Transverse colon (tissue), 4 donors: ENCODE results near the gene NUP93.

Experiments
- CTCF ChIP-seq, 5 experiments: fragments of 200-600 bp in 3 of 5; fragments of 450-650 bp in 2 of 5; sonication (generic) in 3 of 5; IDR thresholded peaks; 1 replicate in 2 of 5; 2 replicates in 3 of 5; pipeline ENCODE4 v1.5.1; 2016 to 2017; ENCODE audit warnings: antibody characterized with exemption in 5 of 5, inconsistent platforms in 3 of 5, mild to moderate bottlenecking in 2 of 5, moderate library complexity in 1 of 5
- POLR2AphosphoS5 ChIP-seq, 3 donors: sonication (generic); formaldehyde crosslinking; IDR thresholded peaks; one replicate each; pipeline ENCODE4 v1.6.1; 2016; ENCODE audit warnings: antibody characterized with exemption in 3 of 3

DNA sequence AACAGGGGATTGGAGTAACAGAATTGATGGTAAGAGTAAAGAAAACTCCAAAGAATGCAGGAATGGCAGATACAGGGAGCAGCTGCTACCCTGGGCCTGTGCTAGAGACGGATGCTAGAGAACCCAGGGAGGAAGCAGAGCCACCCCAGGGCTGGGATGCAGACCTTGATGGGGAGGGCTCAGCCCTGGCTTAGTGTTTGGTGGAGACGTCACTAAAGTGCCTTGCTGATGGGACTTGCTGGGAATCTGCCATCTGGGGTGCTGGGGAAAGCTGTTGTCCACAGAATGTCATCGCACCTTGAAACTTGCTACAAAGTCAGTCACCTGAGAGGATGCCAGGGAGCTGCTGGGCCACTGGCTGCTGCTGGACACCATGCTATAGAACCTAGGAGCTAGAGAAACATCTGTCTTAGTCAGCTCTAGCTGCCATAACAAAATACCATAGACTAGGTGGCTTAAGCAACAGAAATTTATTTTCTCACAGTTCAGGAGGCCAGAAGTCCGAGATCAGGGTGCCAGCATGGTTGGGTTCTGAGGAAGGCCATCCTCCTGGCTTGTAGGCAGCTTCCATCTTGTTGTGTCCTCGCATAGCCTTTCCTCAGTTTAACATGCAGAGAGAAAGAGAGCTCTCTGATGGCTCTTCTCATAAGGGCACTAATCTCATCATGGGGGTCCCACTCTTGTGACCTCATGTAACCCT lies 32.3 kb upstream of the NUP93 start:
- TF ChIP-seq POLR2AphosphoS5 (IDR thresholded peaks at IDR 0.05) (no peak), CTCF (IDR thresholded peaks at IDR 0.05) (no peak)
